Neuronal stem cell (in vitro differentiated cells): ENCODE measurements around the gene NOS3.

Experiments
- DNase-seq: peaks from one replicate; pipeline ENCODE4 v3.0.0-alpha.2; 2013; ENCODE audit warnings: low spot score
- H2AFZ ChIP-seq: one replicate; pipeline ENCODE4 v1.6.1; 2013; ENCODE audit warnings: mild to moderate bottlenecking, low read length, inconsistent platforms
- H2AK5ac ChIP-seq: 2 replicates; pipeline ENCODE4 v1.6.1; 2013; ENCODE audit warnings: low read depth, mild to moderate bottlenecking, inconsistent platforms, low read length, moderate library complexity, mixed read lengths
- H2BK120ac ChIP-seq: 2 replicates; pipeline ENCODE4 v1.6.1; 2013; ENCODE audit warnings: low read depth, mild to moderate bottlenecking, inconsistent platforms, low read length, moderate library complexity, mixed read lengths
- H2BK12ac ChIP-seq: one replicate; pipeline ENCODE4 v1.6.1; 2013; ENCODE audit warnings: low read length, inconsistent platforms
- H2BK15ac ChIP-seq: 2 replicates; pipeline ENCODE4 v1.6.1; 2013; ENCODE audit warnings: mild to moderate bottlenecking, low read length, inconsistent platforms, mixed read lengths
- H2BK5ac ChIP-seq: one replicate; pipeline ENCODE4 v1.6.1; 2013; ENCODE audit warnings: inconsistent platforms, mild to moderate bottlenecking, low read length, moderate library complexity
- H3K14ac ChIP-seq: one replicate; pipeline ENCODE4 v1.6.1; 2013; ENCODE audit warnings: low read length, inconsistent platforms
- H3K18ac ChIP-seq: 2 replicates; pipeline ENCODE4 v1.6.1; 2013; ENCODE audit warnings: low read length, inconsistent platforms
- H3K23ac ChIP-seq: 2 replicates; pipeline ENCODE4 v1.6.1; 2013; ENCODE audit warnings: low read depth, mild to moderate bottlenecking, mixed read lengths, low read length, inconsistent platforms; ENCODE audit not compliant: poor library complexity
- H3K27ac ChIP-seq: replicated peaks from 3 replicates; pipeline ENCODE4 v1.5.1; 2013; ENCODE audit warnings: low read length, inconsistent platforms
- H3K27me3 ChIP-seq, 3 experiments: 2 replicates each; pipeline ENCODE4 v1.6.1; 2013; ENCODE audit warnings: low read length in 3 of 3, mild to moderate bottlenecking in 2 of 3, inconsistent platforms in 1 of 3, low read depth in 1 of 3, mixed read lengths in 1 of 3, moderate library complexity in 1 of 3; ENCODE audit not compliant: control insufficient read depth in 3 of 3, insufficient read depth in 3 of 3
- H3K36me3 ChIP-seq, 2 donors: replicated peaks in 1 of 2; 2 replicates each; pipeline ENCODE4 v1.6.1; 2013; ENCODE audit warnings: low read length in 2 of 2; ENCODE audit not compliant: control insufficient read depth in 2 of 2, insufficient read depth in 2 of 2
- H3K4ac ChIP-seq: 2 replicates; pipeline ENCODE4 v1.6.1; 2013; ENCODE audit warnings: inconsistent platforms, mild to moderate bottlenecking, low read length, moderate library complexity
- H3K4me1 ChIP-seq, 2 donors: 1 replicate in 1 of 2; 2 replicates in 1 of 2; pipeline ENCODE4 v1.6.1; 2013; ENCODE audit warnings: low read length in 2 of 2, low read depth in 1 of 2; ENCODE audit not compliant: control insufficient read depth in 2 of 2, insufficient read depth in 1 of 2
- H3K4me2 ChIP-seq: one replicate; pipeline ENCODE4 v1.6.1; 2013; ENCODE audit warnings: mild to moderate bottlenecking, low read length, inconsistent platforms; ENCODE audit not compliant: insufficient read depth, poor library complexity, severe bottlenecking
- H3K4me3 ChIP-seq, 2 donors: 2 replicates each; pipeline ENCODE4 v1.5.1; 2013; ENCODE audit warnings: low read length in 2 of 2, mild to moderate bottlenecking in 2 of 2, inconsistent platforms in 1 of 2, moderate library complexity in 1 of 2
- H3K79me1 ChIP-seq: one replicate; pipeline ENCODE4 v1.6.1; 2013; ENCODE audit warnings: low read depth, mild to moderate bottlenecking, inconsistent platforms, low read length, moderate library complexity
- H3K9ac ChIP-seq: one replicate; pipeline ENCODE4 v1.6.1; 2013; ENCODE audit warnings: mild to moderate bottlenecking, low read depth, low read length, inconsistent platforms; ENCODE audit not compliant: poor library complexity
- H3K9me3 ChIP-seq, 2 donors: replicated peaks in 1 of 2; 2 replicates each; pipeline versions ENCODE3 to v1.6.1; 2013; ENCODE audit warnings: low read length in 2 of 2, mild to moderate bottlenecking in 2 of 2, inconsistent platforms in 1 of 2, low read depth in 1 of 2, mixed read lengths in 1 of 2, moderate library complexity in 1 of 2; ENCODE audit not compliant: control insufficient read depth in 2 of 2, insufficient read depth in 1 of 2
- H4K8ac ChIP-seq: one replicate; pipeline ENCODE4 v1.6.1; 2013; ENCODE audit warnings: low read depth, mild to moderate bottlenecking, inconsistent platforms, low read length, moderate library complexity
- H4K91ac ChIP-seq: one replicate; pipeline ENCODE4 v1.6.1; 2013; ENCODE audit warnings: low read length, low read depth, mild to moderate bottlenecking, inconsistent platforms; ENCODE audit not compliant: poor library complexity
- WGBS, 2 donors: extraction: QIAGEN DNeasy Blood & Tissue Kit; methylation state at CpG; one replicate each; pipeline ENCODE4 v1.1.7; 2013; ENCODE audit warnings: missing lambda C conversion rate in 2 of 2, mixed read lengths in 1 of 2; ENCODE audit not compliant: insufficient read length in 2 of 2, insufficient replicate concordance in 1 of 2; ENCODE audit errors: extremely low coverage in 2 of 2; 5-methylcytosine and 5-hydroxymethylcytosine counted together

The NOS3 gene

GRCh38 chr7:150949971-150950491 is 40.8 kb upstream of the NOS3 start:
- Histone ChIP-seq H3K27ac (no peak overlapping the region), H2AFZ (peak overlapping the region; percentile 23), H3K23ac (peak overlapping the region; percentile 58), H3K4me1 (peaks cover 27 to 29% of the 10 kb centered on the region in 2 donors), H4K8ac (no peak overlapping the region), H3K79me1 (peaks cover 4% of the 10 kb centered on the region), H3K36me3 (no peaks in the 10 kb centered on the region), H4K91ac (no peak overlapping the region), H3K4me3 (no peak overlapping the region), H2BK5ac (peak overlapping the region; percentile 39), H3K27me3 (peaks cover 0 to 6% (median 0%) of the 10 kb centered on the region in 3 experiments), H3K9me3 (no peaks in the 10 kb centered on the region), H3K18ac (no peak overlapping the region), H3K9ac (no peak overlapping the region), H3K14ac (no peak overlapping the region), H3K4me2 (no peak overlapping the region), H2AK5ac (no peak overlapping the region), H2BK12ac (no peak overlapping the region), H2BK120ac (no peak overlapping the region), H3K4ac (no peak overlapping the region), H2BK15ac (peak overlapping the region; percentile 39)
- DNase-seq: no peak
- WGBS, 2 donors: no CpG with 5 or more reads among the region's 16 CpGs

GRCh38 chr7:150950496-150951180 is 40.2 kb upstream of the NOS3 start:
- Histone ChIP-seq H3K9ac (no peak overlapping the region), H3K27ac (no peak overlapping the region), H3K4me3 (peak overlapping the region in 1 of 2 donors; percentile 40), H3K27me3 (peaks cover 0 to 6% (median 0%) of the 10 kb centered on the region in 3 experiments), H3K14ac (no peak overlapping the region), H2BK120ac (no peak overlapping the region), H2BK12ac (no peak overlapping the region), H3K4me1 (peaks cover 21 to 33% of the 10 kb centered on the region in 2 donors), H2AK5ac (peak overlapping the region; percentile 90), H2AFZ (no peak overlapping the region), H4K91ac (no peak overlapping the region), H2BK15ac (no peak overlapping the region), H2BK5ac (no peak overlapping the region), H3K9me3 (no peaks in the 10 kb centered on the region), H3K4ac (no peak overlapping the region), H3K18ac (no peak overlapping the region), H3K23ac (peak overlapping the region; percentile 58), H3K36me3 (no peaks in the 10 kb centered on the region), H4K8ac (no peak overlapping the region), H3K4me2 (no peak overlapping the region), H3K79me1 (peaks cover 6% of the 10 kb centered on the region)
- DNase-seq: no peak
- no CpG with 5 or more reads among the region's 27 CpGs for WGBS, 2 donors

- Histone ChIP-seq H3K9me3 (no peaks in the 10 kb centered on the region), H2BK15ac (no peak overlapping the region), H3K4me2 (no peak overlapping the region), H3K4me3 (no peak overlapping the region), H3K4ac (no peak overlapping the region), H4K91ac (no peak overlapping the region), H3K27me3 (peaks cover 0 to 6% (median 0%) of the 10 kb centered on the region in 3 experiments), H2AFZ (no peak overlapping the region), H3K23ac (no peak overlapping the region), H2AK5ac (peak overlapping the region; percentile 90), H3K27ac (no peak overlapping the region), H4K8ac (no peak overlapping the region), H3K4me1 (peaks cover 22 to 33% of the 10 kb centered on the region in 2 donors), H2BK120ac (no peak overlapping the region), H3K14ac (no peak overlapping the region), H3K79me1 (peaks cover 8% of the 10 kb centered on the region), H3K36me3 (no peaks in the 10 kb centered on the region), H2BK5ac (no peak overlapping the region), H2BK12ac (no peak overlapping the region), H3K9ac (no peak overlapping the region), H3K18ac (no peak overlapping the region)
- WGBS, 2 donors: no CpG with 5 or more reads among the region's 16 CpGs
- no peak for DNase-seq
Observed at GRCh38 chr7:150951181-150951520, 39.7 kb upstream of the NOS3 start.

GRCh38 chr7:150951521-150951920 is 39.3 kb upstream of the NOS3 start:
- Histone ChIP-seq H4K91ac (no peak overlapping the region), H3K27ac (no peak overlapping the region), H2BK120ac (no peak overlapping the region), H3K23ac (no peak overlapping the region), H2BK5ac (no peak overlapping the region), H3K4ac (no peak overlapping the region), H2AK5ac (peak overlapping the region; percentile 90), H2BK15ac (no peak overlapping the region), H3K4me1 (peaks cover 23 to 32% of the 10 kb centered on the region in 2 donors), H2BK12ac (no peak overlapping the region), H3K9me3 (no peaks in the 10 kb centered on the region), H3K4me3 (no peak overlapping the region), H4K8ac (no peak overlapping the region), H3K14ac (no peak overlapping the region), H3K36me3 (no peaks in the 10 kb centered on the region), H3K4me2 (no peak overlapping the region), H3K27me3 (peaks cover 0 to 6% (median 0%) of the 10 kb centered on the region in 3 experiments), H2AFZ (no peak overlapping the region), H3K9ac (no peak overlapping the region), H3K79me1 (peaks cover 8% of the 10 kb centered on the region), H3K18ac (no peak overlapping the region)
- no peak for DNase-seq
- WGBS, 2 donors: no CpG with 5 or more reads among the region's 28 CpGs
